ENCODE measurements around the gene PACS2. TPM values are rescaled to one million over a fixed set of nuclear protein-coding genes. Genes with fewer than 3 reads are reported as not detected.
A peak's percentile ranks its signal among the peaks of the same experiment; 100 is the strongest.

The PACS2 gene
- total RNA-seq, 2 donors from 2014 or later: 117 to 121 TPM

- H3K27ac ChIP-seq (ENCODE audit: low read depth, low read length): no peak overlapping the region
- H3K4me1 ChIP-seq (ENCODE audit: control insufficient read depth, insufficient read depth, low read length): peaks cover 8% of the 10 kb centered on the region
- H3K9me3 ChIP-seq (ENCODE audit: control insufficient read depth, low read length): no peaks in the 10 kb centered on the region
- H3K9ac ChIP-seq (ENCODE audit: extremely low read depth, low read length, poor library complexity, severe bottlenecking): no peak overlapping the region
- Mint-ChIP-seq H3K4me3 (peak overlapping the region; percentile 78), H3K27me3 (ENCODE audit: insufficient read depth) (peaks cover 2% of the 10 kb centered on the region), H3K36me3 (ENCODE audit: low read depth) (peaks cover 21% of the 10 kb centered on the region), H3K27ac (no peak overlapping the region), H3K4me1 (peaks cover 15% of the 10 kb centered on the region), H3K9me3 (peaks cover 3% of the 10 kb centered on the region)
- DNase-seq: no peak
- WGBS, 2 experiments (ENCODE audit: insufficient coverage in 1 of 2, insufficient read length in 1 of 2): 95 to 100% methylated on average over 16 to 18 of the region's 18 CpGs
- no peaks in the 10 kb centered on the region for H3K36me3 ChIP-seq (ENCODE audit: control insufficient read depth, insufficient read depth, low read length)
- no peak for TF ChIP-seq CTCF (conservative IDR thresholded peaks at IDR 0.05)
- no peaks in the 10 kb centered on the region for H3K27me3 ChIP-seq (ENCODE audit: control insufficient read depth, insufficient read depth, low read length, poor library complexity, severe bottlenecking)
- H3K4me3 ChIP-seq (ENCODE audit: low read length): no peak overlapping the region
Observed at GRCh38 chr14:105316968-105317510, 2.5 kb downstream of the PACS2 start.

DNA sequence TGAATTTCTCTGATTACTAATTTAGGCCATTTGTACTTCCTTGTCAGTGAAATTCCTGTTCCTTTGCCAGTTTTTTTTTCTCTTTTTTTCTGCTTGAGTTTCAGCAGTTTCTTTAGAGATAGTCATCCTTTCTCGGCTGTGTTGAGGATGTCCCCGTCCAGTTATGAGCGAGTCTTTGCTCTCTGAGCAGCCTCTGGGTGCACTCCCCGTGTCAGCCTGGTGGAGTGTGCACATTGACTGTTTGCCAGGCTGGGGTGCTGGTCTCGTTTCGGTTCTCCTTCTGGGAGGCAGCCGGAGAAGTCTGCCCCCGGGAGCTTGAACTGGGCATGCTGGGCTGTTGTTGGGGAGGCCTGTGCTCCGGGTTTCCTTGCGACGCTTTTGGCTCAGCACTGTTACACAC is 3.0 kb downstream of the PACS2 start:
- peaks cover 23% of the 10 kb centered on the region for H3K36me3 Mint-ChIP-seq (ENCODE audit: low read depth)
- no peak overlapping the region for H3K4me3 ChIP-seq (ENCODE audit: low read length)
- H3K4me1 ChIP-seq (ENCODE audit: control insufficient read depth, insufficient read depth, low read length): peaks cover 8% of the 10 kb centered on the region
- H3K36me3 ChIP-seq (ENCODE audit: control insufficient read depth, insufficient read depth, low read length): no peaks in the 10 kb centered on the region
- no peak for DNase-seq
- no peaks in the 10 kb centered on the region for H3K9me3 ChIP-seq (ENCODE audit: control insufficient read depth, low read length)
- H3K4me3 Mint-ChIP-seq: no peak overlapping the region
- H3K4me1 Mint-ChIP-seq: peaks cover 16% of the 10 kb centered on the region
- H3K27ac Mint-ChIP-seq: peak overlapping the region; percentile 52
- WGBS, 2 experiments (ENCODE audit: insufficient coverage in 1 of 2, insufficient read length in 1 of 2): 88 to 94% methylated on average over 11 of the region's 11 CpGs
- no peak overlapping the region for H3K9ac ChIP-seq (ENCODE audit: extremely low read depth, low read length, poor library complexity, severe bottlenecking)
- H3K27me3 Mint-ChIP-seq (ENCODE audit: insufficient read depth): no peaks in the 10 kb centered on the region
- no peak overlapping the region for H3K27ac ChIP-seq (ENCODE audit: low read depth, low read length)
- H3K27me3 ChIP-seq (ENCODE audit: control insufficient read depth, insufficient read depth, low read length, poor library complexity, severe bottlenecking): no peaks in the 10 kb centered on the region
- peaks cover 3% of the 10 kb centered on the region for H3K9me3 Mint-ChIP-seq
- no peak for TF ChIP-seq CTCF (conservative IDR thresholded peaks at IDR 0.05)

- TF ChIP-seq CTCF (conservative IDR thresholded peaks at IDR 0.05): no peak
- H3K4me3 ChIP-seq (ENCODE audit: low read length): no peak overlapping the region
- no peak overlapping the region for H3K9ac ChIP-seq (ENCODE audit: extremely low read depth, low read length, poor library complexity, severe bottlenecking)
- Mint-ChIP-seq H3K36me3 (ENCODE audit: low read depth) (peaks cover 26% of the 10 kb centered on the region), H3K9me3 (peaks cover 3% of the 10 kb centered on the region), H3K4me3 (no peak overlapping the region), H3K4me1 (peaks cover 21% of the 10 kb centered on the region), H3K27ac (peak overlapping the region; percentile 0), H3K27me3 (ENCODE audit: insufficient read depth) (no peaks in the 10 kb centered on the region)
- no peak overlapping the region for H3K27ac ChIP-seq (ENCODE audit: low read depth, low read length)
- peaks cover 13% of the 10 kb centered on the region for H3K4me1 ChIP-seq (ENCODE audit: control insufficient read depth, insufficient read depth, low read length)
- peak; percentile 32 for DNase-seq
- WGBS, 2 experiments (ENCODE audit: insufficient coverage in 1 of 2, insufficient read length in 1 of 2): 92 to 93% methylated on average over 21 to 27 of the region's 27 CpGs
- no peaks in the 10 kb centered on the region for H3K9me3 ChIP-seq (ENCODE audit: control insufficient read depth, low read length)
- no peaks in the 10 kb centered on the region for H3K27me3 ChIP-seq (ENCODE audit: control insufficient read depth, insufficient read depth, low read length, poor library complexity, severe bottlenecking)
- no peaks in the 10 kb centered on the region for H3K36me3 ChIP-seq (ENCODE audit: control insufficient read depth, insufficient read depth, low read length)
Observed at GRCh38 chr14:105322791-105323556, 8.4 kb downstream of the PACS2 start.
